ENCODE results near the gene ZNF341.

The ZNF341 gene

DNA sequence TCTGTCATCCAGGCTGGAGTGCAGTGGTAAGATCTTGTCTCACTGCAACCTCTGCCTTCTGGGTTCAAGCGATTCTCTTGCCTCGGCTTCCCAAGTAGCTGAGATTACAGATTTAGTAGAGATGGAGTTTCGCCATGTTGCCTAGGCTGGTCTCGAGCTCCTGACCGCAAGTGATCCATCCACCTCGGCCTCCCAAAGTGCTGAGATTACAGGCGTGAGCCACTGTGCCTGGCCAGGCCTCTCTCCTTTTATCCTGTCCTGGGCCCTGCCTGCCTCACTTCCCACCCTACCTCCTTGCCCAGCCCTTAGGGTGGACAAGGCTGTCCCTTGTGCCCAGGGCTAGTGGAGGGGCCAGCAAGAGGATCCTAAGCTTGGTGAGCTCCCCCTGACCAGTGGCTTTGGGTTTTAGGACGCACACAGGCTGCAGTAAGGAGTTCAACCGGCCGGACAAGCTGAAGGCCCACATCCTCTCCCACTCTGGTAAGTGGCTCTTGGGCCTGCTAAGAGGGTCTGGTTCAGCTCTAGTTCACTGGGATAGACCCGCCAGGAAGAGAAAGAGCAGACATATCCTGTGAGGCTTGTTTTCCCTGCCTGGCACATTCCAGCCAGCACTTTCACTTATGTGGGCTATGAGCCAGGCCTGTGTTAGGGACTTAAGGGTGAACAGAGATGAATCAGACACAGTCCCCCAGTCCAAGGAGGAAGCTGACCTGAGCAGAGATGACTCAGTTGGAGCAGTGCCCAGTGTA, 57.5 kb downstream of the ZNF341 start:
- no peaks in the 10 kb centered on the region for H3K36me3 ChIP-seq (ENCODE audit: control insufficient read depth, insufficient read depth, low read length)
- H3K4me1 ChIP-seq, result no peaks in the 10 kb centered on the region
- peak overlapping the region; percentile 50 for H3K27ac ChIP-seq
- H3K9me3 ChIP-seq (ENCODE audit: control insufficient read depth, low read length), result no peaks in the 10 kb centered on the region
- H3K79me2 ChIP-seq, result no peaks in the 10 kb centered on the region
- TF ChIP-seq, protein P1, sequence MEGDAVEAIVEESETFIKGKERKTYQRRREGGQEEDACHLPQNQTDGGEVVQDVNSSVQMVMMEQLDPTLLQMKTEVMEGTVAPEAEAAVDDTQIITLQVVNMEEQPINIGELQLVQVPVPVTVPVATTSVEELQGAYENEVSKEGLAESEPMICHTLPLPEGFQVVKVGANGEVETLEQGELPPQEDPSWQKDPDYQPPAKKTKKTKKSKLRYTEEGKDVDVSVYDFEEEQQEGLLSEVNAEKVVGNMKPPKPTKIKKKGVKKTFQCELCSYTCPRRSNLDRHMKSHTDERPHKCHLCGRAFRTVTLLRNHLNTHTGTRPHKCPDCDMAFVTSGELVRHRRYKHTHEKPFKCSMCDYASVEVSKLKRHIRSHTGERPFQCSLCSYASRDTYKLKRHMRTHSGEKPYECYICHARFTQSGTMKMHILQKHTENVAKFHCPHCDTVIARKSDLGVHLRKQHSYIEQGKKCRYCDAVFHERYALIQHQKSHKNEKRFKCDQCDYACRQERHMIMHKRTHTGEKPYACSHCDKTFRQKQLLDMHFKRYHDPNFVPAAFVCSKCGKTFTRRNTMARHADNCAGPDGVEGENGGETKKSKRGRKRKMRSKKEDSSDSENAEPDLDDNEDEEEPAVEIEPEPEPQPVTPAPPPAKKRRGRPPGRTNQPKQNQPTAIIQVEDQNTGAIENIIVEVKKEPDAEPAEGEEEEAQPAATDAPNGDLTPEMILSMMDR (IDR thresholded peaks at IDR 0.05), result no peak
- no peak overlapping the region for H3K4me2 ChIP-seq (ENCODE audit: low read length)
- H3K27me3 ChIP-seq (ENCODE audit: control insufficient read depth, insufficient read depth, low read length), result no peaks in the 10 kb centered on the region
- peak overlapping the region; percentile 67 for H2AFZ ChIP-seq
- H3K9ac ChIP-seq, result no peak overlapping the region
- no peak overlapping the region for H3K4me3 ChIP-seq (ENCODE audit: low read depth, low read length)

DNA sequence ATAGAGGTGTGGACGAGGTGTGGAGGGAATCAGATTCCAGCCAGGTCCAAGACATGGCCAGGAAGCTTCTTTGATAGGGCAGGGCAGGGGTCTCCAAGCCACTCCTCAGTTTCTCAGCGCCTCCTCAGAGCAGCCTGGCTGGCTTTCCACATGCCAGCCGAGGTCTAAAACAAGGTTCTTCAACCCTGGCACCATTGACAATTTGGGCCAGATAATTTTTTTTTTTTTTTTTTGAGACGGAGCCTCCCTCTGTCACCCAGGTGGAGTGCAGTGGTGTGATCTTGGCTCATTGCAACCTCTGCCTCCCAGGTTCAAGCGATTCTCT, 58.0 kb downstream of the ZNF341 start:
- H3K9ac ChIP-seq, result no peak overlapping the region
- H3K4me1 ChIP-seq, result no peaks in the 10 kb centered on the region
- H3K4me2 ChIP-seq (ENCODE audit: low read length), result no peak overlapping the region
- H3K27me3 ChIP-seq (ENCODE audit: control insufficient read depth, insufficient read depth, low read length), result no peaks in the 10 kb centered on the region
- no peaks in the 10 kb centered on the region for H3K36me3 ChIP-seq (ENCODE audit: control insufficient read depth, insufficient read depth, low read length)
- H3K4me3 ChIP-seq (ENCODE audit: low read depth, low read length), result no peak overlapping the region
- peak overlapping the region; percentile 67 for H2AFZ ChIP-seq
- no peaks in the 10 kb centered on the region for H3K9me3 ChIP-seq (ENCODE audit: control insufficient read depth, low read length)
- no peaks in the 10 kb centered on the region for H3K79me2 ChIP-seq
- peak overlapping the region; percentile 50 for H3K27ac ChIP-seq
- TF ChIP-seq, protein P1 (IDR thresholded peaks at IDR 0.05), result no peak

DNA sequence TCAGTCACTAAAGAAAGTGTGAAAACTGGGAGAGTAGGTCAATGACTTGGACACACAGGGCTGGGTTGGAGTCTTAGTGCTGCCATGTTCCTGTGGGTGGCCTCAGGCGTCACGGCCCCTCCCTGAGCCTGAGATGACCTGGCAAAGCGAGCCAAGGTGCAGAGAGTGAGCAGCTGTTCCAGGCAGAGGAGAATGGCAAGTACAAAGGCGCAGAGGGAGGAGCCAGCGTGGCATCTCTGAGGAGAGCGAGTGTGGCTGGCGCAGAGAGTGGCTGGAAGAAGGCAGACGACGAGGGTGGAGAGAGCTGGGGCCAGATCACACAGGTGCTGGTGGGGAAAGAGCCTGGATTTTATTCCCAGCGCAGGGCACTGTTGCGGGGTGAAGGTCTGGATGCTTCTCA, 58.8 kb downstream of the ZNF341 start:
- Histone ChIP-seq H3K4me1 (no peaks in the 10 kb centered on the region), H3K79me2 (no peaks in the 10 kb centered on the region), H3K9me3 (ENCODE audit: control insufficient read depth, low read length) (no peaks in the 10 kb centered on the region), H3K4me3 (ENCODE audit: low read depth, low read length) (no peak overlapping the region), H3K36me3 (ENCODE audit: control insufficient read depth, insufficient read depth, low read length) (no peaks in the 10 kb centered on the region), H2AFZ (no peak overlapping the region), H3K9ac (no peak overlapping the region), H3K4me2 (ENCODE audit: low read length) (no peak overlapping the region), H3K27ac (no peak overlapping the region), H3K27me3 (ENCODE audit: control insufficient read depth, insufficient read depth, low read length) (no peaks in the 10 kb centered on the region)
- TF ChIP-seq, protein P1 (IDR thresholded peaks at IDR 0.05), result no peak

DNA sequence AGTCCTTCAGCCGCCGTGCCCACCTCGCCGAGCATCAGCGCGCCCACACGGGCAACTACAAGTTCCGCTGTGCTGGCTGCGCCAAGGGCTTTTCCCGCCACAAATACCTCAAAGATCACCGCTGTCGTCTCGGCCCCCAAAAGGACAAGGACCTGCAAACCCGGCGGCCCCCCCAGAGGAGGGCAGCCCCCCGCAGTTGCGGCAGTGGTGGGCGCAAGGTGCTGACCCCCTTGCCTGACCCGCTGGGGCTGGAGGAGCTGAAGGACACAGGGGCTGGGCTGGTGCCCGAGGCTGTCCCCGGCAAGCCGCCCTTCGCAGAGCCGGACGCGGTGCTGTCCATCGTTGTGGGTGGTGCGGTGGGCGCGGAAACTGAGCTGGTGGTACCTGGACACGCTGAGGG, 59.2 kb downstream of the ZNF341 start:
- H3K9ac ChIP-seq, result no peak overlapping the region
- no peaks in the 10 kb centered on the region for H3K4me1 ChIP-seq
- no peak overlapping the region for H2AFZ ChIP-seq
- H3K9me3 ChIP-seq (ENCODE audit: control insufficient read depth, low read length), result no peaks in the 10 kb centered on the region
- H3K4me2 ChIP-seq (ENCODE audit: low read length), result no peak overlapping the region
- no peaks in the 10 kb centered on the region for H3K27me3 ChIP-seq (ENCODE audit: control insufficient read depth, insufficient read depth, low read length)
- no peak overlapping the region for H3K4me3 ChIP-seq (ENCODE audit: low read depth, low read length)
- H3K79me2 ChIP-seq, result no peaks in the 10 kb centered on the region
- TF ChIP-seq, protein P1 (IDR thresholded peaks at IDR 0.05), result no peak
- H3K36me3 ChIP-seq (ENCODE audit: control insufficient read depth, insufficient read depth, low read length), result no peaks in the 10 kb centered on the region
- no peak overlapping the region for H3K27ac ChIP-seq

DNA sequence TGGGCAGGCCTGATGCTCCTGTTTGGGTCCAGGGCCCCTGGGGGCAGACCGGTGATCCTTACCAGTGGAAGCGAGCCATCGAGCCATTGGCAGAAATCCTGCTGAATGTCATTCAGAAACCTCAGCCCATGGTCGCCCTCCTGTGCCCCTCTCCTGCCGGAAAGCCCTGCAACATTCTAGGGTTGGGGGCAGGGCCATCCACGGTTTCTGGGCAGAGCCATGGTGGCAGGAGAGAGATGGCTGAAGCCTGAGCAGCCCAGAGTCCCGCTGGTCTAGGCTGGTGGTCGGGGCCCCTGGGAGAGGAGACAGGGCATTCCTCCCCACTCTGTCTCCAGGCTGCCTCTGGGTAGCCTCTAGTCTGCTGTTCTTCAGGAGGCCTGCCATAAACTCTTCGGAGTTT, 59.7 kb downstream of the ZNF341 start:
- no peaks in the 10 kb centered on the region for H3K9me3 ChIP-seq (ENCODE audit: control insufficient read depth, low read length)
- H3K4me1 ChIP-seq, result peaks cover 1% of the 10 kb centered on the region
- TF ChIP-seq, protein P1 (IDR thresholded peaks at IDR 0.05), result no peak
- no peak overlapping the region for H3K4me3 ChIP-seq (ENCODE audit: low read depth, low read length)
- H2AFZ ChIP-seq, result no peak overlapping the region
- no peak overlapping the region for H3K4me2 ChIP-seq (ENCODE audit: low read length)
- H3K79me2 ChIP-seq, result no peaks in the 10 kb centered on the region
- H3K27me3 ChIP-seq (ENCODE audit: control insufficient read depth, insufficient read depth, low read length), result no peaks in the 10 kb centered on the region
- H3K27ac ChIP-seq, result no peak overlapping the region
- no peak overlapping the region for H3K9ac ChIP-seq
- no peaks in the 10 kb centered on the region for H3K36me3 ChIP-seq (ENCODE audit: control insufficient read depth, insufficient read depth, low read length)
